ENCODE measurements around the gene MRLN.

DNA sequence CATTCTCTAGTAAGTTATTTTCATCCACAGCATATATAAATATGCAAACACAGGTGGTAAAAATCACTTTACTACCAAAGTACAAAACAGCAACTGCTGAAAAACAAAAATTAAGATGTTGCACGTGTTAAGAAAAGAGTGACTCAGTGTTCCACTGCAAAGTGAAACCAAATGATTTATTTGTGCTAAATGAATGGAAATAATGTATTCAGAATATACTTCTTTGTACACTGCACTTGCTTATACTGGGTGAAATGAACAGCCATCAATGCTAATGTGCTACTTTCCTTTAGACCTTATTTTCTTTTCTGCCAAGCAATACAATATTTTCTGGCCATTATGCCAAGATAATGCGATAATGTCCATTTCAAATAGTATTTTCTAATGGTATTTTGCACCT is 38.3 kb upstream of the MRLN start:
- TF ChIP-seq POLR2A (IDR thresholded peaks at IDR 0.05) (no peak), EP300 (IDR thresholded peaks at IDR 0.05) (no peak), POLR2AphosphoS5 (IDR thresholded peaks at IDR 0.05) (no peak)
- TF ChIP-seq, protein P1, sequence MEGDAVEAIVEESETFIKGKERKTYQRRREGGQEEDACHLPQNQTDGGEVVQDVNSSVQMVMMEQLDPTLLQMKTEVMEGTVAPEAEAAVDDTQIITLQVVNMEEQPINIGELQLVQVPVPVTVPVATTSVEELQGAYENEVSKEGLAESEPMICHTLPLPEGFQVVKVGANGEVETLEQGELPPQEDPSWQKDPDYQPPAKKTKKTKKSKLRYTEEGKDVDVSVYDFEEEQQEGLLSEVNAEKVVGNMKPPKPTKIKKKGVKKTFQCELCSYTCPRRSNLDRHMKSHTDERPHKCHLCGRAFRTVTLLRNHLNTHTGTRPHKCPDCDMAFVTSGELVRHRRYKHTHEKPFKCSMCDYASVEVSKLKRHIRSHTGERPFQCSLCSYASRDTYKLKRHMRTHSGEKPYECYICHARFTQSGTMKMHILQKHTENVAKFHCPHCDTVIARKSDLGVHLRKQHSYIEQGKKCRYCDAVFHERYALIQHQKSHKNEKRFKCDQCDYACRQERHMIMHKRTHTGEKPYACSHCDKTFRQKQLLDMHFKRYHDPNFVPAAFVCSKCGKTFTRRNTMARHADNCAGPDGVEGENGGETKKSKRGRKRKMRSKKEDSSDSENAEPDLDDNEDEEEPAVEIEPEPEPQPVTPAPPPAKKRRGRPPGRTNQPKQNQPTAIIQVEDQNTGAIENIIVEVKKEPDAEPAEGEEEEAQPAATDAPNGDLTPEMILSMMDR (IDR thresholded peaks at IDR 0.05) = no peak

Data from stomach (tissue), 4 donors.